Measurements from ENCODE around the gene GM2A.
"Not testable (repeated sequence)": the region's sequence is repeated elsewhere in the genome, so short reads cannot be mapped to it uniquely, and the experiment has no call there.

GM2A gene

DNA sequence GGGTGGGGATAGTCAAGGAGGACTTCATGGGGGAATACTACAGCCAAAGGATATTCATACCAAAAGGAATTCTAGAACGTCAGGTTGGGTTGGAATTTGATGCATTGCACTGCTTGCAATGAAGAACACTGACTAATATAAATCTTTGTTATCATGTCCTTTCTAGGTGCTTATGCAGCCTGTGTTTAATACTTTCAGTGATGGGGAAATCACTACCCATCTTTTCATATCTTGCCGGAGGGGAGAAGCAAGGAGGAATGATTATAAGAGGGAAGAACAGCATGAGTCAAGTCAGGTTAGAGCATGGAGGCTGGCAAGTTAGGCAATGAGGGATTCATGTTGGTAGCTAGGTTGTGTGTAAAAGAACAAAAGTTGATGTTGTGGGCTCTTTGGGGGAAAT lies 24.0 kb upstream of the GM2A start:
- DNase-seq (ENCODE audit: low read depth): no peak

DNA sequence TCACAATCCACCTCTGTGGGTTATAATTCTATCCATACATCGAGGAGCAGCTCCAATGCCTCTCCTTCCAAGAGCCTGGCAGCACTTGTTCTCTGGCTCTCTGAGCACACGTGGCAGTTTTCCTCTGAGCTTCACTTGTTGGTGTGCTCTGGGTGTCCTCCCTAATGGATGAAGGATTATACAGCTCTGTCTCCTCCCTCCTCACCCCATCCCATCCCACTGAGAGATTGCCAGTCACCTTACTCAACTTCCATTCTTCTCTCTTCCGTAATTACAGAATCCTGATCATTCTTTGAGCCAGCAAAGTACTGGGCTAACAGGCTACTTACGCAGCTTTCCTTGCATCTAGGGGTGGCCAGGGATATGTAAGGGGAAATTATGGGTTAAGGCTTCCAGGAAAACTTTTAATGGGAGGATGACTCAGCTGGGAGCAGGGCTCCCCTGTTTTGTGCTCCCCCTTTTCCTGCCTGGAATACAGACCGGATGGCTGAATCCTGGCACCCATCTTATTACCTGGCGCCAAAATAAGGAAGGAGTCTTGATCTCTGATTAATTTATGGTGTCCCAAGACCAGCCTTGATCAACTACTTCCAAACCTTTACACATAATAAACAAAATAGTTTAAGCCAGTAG lies 22.8 kb upstream of the GM2A start:
- DNase-seq (ENCODE audit: low read depth): no peak

DNA sequence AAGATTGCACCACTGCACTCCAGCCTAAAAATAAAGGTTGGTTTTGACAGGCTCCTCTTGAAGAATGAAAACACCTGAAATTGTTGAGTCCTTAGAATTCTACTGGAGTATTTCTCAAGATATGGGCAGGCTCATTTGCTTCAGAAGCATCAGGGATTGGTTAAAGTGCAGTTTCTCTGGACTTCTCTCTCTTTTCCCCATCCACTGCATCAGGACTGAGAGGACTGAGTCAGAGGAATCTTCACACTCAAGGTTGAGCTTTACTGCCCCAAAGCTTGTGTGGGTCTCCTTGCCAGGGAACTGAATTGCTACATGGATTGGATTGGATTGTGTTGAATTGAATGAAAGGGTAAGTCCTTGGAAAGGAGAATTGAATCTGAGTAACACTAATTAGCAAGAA lies 21.6 kb upstream of the GM2A start:
- DNase-seq (ENCODE audit: low read depth): no peak

DNA sequence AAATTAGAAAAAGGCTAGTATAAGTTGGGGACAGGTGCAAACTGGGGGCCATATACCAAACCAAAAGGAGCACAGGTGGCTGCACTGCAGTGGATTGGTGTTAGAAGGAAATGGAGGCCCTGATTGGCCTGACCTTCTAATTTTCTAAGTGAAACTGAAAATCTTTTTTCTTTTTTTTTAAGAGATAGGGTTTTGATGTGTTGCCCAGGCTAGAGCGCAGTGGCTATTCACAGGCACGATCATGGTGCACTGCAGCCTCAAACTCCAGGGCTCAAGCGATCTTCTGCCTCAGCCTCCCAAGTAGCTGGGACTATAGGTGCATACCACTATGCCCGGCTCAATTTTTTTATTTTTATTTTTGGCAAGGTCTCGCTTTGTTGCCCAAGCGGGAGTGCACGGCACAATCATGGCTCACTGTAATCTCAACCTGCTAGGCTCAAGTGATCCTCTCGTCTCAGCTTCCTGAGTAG lies 19.3 kb upstream of the GM2A start:
- DNase-seq (ENCODE audit: low read depth): no peak

DNA sequence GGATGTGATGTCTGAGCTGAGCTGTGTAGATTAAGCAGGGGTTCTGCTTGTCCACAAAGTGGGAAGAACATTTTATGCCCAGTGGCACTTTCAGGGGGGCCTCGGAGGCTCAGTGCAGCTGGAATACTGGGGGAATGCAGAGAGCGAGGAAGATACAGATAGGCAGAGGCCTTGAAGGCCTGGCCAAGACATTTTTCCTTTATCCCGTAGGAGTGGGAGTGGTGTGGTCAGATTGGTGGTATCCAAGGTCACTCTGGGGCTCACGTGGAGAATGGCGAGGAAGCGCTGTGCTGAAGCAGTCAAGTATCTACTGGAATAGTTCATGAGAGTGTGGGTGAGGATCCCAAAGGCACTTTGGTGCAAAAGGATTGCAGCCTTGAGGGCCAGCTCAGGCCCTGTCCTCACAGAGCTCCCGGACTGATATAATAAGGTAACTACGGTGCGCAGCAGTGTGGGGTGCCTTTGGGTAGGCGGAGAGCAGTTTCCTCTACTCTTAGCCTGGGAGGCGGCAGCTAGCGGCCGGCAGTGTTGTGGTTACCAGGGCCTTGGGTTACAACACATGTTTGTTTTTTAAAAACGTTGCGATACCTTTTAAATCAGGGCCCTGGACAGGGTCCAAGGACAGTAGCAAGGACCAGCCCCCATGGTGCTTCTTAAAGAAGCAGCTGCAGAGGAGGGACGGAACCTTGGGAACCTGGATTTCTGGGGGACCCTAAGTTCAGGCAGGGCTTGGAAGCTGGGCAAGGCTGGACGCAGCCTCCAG lies 18.3 kb upstream of the GM2A start:
- DNase-seq (ENCODE audit: low read depth): no peak

DNA sequence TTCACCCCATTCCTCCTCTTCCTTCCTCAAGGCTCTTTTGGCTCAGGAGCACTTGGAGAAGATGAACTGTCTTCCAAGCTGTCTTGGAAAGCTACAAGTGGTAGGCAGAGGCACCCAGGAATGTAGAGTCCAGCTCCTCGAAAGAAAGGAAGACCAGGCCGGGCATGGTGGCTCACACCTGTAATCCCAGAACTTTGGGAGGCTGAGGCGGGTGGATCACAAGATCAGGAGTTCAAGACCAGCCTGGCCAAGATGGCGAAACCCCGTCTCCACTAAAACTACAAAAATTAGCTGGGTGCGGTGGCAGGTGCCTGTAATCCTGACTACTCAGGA lies 17.8 kb upstream of the GM2A start:
- not testable (repeated sequence) for DNase-seq (ENCODE audit: low read depth)

DNA sequence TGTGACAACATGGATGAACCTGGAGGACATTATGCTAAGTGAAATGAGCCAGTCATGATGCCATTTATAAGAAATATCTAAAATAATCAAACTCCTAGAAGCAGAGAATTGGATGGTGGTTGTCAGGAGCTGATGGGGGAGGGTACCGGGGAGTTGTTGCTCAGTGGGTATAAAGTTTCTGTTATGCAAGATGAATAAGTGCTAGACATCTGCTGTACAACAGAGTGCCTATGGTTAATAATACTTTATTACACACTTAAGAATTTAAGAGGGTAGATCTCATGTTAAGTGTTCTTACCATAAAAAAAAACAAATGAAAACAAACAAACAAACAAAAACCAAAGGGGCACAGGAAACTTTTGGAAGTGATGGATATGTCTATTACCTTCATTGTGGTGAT lies 16.1 kb upstream of the GM2A start:
- DNase-seq (ENCODE audit: low read depth): no peak

DNA sequence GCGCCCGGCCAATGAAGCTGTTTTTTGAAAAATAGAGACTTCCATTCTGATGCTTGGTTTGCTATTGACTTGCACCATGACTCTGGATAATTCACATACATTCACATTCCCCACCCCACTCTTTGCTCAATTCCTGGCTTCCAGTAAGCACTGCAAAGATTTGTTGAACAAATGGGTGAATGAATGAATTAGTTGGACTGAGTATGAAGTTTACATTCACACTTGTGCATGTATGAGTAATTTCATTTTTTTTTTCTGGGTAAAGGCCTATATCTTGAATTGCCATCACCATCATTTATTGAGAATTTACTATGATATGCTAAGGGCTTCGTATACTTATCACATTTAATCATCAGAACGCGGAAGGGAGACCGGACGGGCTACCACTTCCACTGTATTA lies 15.3 kb upstream of the GM2A start:
- no peak for DNase-seq (ENCODE audit: low read depth)

DNA sequence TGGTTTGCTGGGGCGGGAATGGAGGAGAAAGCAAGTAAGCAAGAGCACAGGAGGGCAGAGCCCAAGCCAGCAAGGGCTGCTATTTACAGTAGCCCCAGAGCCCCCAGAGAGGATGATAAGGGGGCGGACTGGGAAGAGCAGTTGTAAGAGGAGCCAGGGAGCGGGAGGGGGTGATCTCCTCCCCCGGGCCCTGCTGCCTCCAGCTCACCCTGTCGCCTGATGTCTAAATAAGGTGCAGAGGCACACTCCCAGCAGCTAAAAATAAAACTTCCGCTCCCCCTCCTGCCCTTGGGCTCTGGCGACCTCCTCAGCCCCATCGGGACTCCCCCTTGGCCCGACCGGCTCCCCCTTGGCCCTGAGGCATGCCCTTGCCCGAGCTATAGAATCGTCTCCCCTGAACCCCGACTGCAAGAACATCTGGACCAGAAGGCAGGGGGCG lies 14.7 kb upstream of the GM2A start:
- DNase-seq (ENCODE audit: low read depth): no peak

DNA sequence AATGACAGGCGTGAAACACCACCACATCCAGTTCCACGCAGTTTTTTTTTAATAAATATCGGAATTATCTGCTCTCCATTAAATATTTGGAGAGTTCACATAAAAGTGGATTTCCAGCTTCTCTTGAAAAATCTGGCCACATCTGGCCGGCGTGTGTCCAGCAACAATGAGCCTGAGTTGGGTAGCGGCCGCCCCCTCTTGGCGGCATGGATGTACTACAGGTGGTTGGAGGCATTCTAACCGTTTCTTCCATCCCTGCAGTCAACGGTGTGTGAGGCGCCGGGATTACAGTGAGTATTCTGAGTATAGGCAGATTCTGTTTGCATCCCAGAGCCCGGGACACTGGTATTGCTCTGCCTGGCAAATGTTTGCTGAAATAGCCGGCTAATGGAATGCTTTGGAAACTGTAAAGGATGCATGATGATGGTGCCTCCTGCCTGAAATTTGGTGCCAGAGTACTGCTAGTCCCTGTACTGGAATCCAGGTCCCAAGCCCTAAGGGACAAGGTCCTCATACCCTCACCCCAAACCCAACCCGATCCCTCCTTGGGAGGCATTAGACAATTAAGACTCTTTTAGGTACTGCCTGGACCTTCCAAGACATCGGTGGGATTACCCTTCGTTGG lies 13.6 kb upstream of the GM2A start:
- peak; percentile 45 for DNase-seq (ENCODE audit: low read depth)

DNA sequence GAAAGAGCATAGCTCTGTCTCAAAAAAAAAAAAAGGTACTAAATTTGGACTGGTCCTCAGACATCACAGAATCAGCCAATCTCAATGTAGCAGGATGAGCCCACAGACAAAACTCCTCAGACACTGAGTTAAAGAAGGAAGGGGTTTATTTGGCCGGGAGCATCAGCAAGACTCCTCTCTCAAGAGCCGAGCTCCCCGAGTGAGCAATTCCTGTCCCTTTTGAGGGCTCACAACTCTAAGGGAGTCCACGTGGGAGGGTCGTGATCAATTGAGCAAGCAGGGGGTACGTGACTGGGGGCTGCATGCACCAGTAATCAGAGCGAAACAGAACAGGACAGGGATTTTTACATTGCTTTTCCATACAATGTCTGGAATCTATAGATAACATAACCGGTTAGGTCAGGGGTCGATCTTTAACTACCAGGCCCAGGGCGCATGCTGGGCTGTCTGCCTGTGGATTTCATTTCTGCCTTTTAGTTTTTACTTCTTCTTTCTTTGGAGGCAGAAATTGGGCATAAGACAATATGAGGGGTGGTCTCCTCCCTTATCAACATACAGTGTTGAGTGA lies 12.6 kb upstream of the GM2A start:
- DNase-seq (ENCODE audit: low read depth): not testable (repeated sequence)

DNA sequence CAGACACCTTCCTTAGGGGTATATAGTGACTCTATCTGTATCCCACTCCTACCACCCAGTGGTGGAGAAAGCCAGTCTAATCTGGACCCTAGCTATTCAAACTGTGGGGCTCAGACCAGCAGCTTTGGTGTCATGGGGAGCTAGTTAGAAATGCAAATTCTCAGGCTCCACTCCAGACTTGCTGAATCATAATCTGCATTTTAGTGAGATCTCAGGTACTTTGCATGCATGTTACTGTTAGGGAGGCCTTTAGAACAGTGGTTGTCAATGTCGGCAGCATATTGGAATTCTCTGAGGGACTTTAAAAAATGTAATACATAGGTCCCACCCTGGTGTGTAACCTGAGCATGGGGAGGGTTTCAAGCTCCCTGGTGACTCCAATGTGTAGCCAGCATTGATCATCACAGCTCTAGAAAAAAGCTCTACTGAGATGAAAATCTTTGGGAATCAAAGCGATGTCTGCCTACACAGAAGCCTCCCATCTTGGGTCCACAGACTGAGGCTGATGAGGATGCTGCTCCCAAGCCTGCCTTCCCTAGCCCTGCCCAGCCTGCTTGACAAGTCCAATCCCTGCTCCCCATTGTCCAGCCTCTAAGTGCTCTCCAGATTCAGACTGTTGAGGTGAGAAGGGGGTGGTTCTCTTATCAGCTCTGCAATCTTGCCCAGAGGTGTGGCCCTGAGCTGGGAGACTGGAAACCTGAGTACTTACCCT lies 11.9 kb upstream of the GM2A start:
- no peak for DNase-seq (ENCODE audit: low read depth)

DNA sequence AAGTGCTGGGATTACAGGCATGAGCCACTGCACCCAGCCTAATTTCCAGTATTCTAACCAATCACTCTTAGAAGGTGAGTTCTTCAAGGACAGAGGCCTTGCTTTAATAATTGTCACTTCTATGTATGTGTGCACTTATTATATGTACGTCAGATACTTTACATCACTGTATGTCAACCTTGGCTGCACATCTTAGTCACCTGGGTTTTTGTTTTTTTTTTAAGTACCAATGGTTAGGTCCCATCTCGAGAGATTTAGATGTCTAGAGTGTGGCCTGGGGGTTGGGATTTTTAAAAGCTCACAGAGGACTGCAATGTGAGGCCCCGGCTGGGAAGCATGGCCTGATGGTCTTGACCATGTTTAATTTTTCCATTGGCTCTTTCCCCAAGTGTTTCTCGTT lies 9.9 kb upstream of the GM2A start:
- no peak for DNase-seq (ENCODE audit: low read depth)

DNA sequence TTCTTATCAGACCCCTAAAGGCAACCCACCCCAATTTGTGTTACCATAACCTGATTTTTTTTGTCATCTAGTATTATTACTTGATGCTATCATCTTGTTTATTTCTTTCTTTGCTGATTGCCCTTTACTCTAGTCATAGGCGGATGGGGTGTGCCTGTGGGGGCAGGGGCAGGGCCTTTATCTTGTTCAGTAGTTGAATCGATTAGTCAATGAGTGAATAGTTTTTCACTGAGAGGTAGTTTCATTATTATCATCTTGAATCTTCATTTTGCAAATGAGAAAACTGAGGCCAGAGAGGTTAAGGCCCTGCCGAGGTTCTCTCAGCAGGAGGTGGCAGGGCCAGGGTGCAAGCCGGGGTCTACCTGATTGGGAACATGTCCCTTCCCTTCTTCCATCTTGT lies 9.4 kb upstream of the GM2A start:
- DNase-seq (ENCODE audit: low read depth): no peak

DNA sequence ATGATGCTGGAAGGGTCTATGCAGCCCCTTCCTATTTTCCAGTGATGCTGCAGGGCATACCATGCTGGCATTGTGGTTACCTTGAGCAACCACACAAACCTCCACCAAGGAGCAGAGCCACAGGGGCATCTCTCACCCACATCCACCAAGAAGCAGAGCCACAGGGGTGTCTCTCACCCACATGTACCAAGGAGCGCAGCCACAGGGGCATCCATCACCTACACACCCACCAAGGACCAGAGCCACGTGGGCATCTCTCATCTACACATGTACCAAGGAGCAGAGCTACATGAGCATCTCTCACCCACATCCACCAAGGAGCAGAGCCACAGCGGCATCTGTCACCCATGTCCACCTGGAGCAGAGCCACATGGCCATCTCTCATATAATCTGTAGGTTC lies 8.8 kb upstream of the GM2A start:
- DNase-seq (ENCODE audit: low read depth): no peak

DNA sequence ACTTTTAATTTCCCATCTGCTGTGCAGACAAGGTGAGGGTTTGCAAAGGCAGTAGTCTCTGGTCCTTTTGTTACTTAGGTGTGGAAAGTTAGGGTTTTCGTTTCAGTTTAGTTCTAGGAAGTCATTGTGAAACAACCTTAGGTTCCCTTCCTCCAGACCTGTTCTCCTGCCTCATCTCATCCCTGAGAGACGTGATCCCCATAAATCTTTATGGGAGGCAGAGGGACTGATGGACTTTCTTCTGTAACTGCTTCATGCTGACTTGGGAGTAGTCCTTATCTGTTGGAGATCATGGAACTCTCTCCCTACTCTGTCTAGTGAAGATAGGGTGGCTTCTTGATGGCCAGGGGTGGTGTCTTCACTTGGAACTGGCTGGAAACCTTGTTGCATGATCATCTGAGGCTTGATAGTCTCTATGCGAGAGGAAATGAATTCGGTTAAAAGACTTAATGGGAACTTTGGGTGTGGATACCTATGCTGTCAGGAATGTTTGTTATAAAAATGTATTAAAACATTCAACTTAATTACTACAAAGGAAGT lies 7.2 kb upstream of the GM2A start:
- DNase-seq (ENCODE audit: low read depth): no peak

DNA sequence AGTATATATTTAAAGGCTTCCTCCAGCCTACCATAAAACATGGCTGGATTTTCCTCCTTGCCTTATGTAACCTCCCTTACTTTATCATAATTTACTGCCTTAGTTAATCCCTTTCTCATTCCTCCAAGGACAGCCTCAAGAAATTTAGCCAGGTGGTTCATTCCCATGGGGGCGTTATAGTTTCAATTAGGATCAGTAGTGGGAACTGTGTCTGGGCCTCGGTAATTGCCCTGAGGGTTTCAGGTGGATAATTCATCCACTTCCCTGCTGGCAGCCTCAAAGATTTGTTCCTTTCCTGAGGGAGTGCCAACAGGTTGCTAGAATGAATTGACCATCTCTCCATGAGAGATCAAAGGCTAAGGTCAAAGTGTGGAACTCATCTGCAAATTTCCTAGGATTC lies 4.3 kb upstream of the GM2A start:
- DNase-seq (ENCODE audit: low read depth): no peak

DNA sequence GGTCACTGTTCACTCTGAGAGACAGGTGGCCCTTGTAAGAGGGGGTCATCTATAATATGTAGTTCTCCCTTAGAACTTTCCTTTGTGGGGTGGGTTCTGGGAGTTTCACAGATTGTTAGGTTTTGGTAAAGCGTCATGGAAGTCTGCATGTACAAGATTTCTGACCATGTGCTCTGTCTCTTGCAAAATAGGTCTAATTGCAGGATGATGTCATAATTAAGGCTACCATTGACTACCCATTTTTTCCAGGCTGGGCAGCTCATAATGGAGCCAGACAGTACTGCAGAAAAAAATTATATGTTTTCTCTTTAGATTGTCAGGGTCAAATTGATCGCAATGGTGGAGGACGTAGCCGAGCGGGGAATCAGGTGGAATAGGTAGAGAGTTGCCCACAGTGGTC lies 3.7 kb upstream of the GM2A start:
- no peak for DNase-seq (ENCODE audit: low read depth)

DNA sequence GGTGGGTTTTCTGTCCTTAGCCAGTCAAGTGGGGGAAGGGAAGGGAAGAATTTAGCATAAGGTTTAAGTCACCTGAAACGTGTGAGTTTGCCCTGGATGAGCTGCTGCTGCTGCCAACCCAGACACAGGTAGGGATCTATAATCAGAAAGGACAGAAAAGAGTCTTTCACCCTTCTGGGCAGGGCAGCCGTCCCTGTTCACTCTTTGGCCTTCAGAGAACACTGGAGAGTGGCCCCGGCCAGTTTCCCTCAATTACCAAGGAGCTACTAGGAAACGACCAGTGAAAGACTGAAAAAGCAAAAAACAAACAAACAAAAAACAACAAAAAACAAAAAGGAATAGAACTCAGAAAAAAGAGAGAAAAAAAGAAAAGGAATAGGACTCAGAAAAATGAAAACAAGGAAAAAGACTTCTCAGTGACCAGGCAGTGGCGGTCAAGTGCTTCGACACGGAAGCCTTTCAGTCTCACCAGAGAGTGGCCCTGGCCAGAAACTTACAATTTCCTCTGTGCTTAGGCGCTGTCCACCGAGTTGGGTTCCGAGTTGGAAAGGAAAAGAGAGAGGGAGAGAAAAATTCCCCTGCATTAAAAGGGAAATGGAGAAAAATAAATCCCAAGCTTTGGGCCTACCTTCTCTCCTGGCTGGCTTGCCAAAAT lies 2.5 kb upstream of the GM2A start:
- no peak for DNase-seq (ENCODE audit: low read depth)

DNA sequence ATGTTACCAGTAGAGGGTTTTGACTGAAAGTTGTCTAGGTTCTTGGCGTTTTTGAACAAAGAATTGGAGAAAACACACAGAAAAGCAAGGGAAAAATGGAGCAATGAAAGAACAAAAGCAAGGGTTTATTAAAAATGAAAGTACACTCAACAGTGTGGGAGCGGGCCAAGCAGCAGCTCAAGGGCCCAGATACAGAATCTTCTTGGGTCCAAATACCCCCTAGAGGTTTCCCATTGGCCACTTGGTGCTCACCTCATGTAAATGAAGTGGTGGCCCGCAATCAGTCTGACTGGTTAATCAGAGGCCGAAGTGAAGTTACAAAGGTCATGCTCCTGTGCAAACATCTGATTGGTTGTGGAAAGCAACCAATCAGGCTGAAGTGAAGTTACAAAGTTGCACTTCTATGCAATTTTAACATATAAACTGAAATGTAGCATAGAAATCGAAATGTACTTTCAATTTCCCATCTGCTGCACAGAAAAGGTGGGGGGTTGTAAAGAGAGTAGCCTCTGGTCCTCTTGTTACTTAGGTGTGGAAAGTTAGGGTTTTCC lies 1.9 kb upstream of the GM2A start:
- DNase-seq (ENCODE audit: low read depth): no peak

DNA sequence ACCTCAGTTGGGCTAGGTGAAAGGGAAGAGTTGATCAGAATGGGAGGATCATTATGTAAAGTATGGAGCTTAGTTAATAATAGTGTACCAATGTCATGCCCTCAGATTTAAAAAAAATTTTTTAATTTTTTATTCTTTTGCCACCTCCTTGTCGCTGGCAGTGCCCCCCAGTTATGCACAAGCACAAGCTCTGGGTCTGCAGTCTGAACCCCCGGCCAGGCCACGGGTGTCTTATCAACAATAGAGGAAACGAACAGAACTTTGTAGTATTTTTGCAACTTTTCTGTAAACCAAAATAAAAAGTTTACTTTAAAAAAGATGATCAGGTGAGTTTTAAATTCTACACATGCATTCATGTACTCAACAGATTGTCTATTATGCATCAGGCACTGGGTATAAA lies 1.4 kb upstream of the GM2A start:
- no peak for DNase-seq (ENCODE audit: low read depth)

DNA sequence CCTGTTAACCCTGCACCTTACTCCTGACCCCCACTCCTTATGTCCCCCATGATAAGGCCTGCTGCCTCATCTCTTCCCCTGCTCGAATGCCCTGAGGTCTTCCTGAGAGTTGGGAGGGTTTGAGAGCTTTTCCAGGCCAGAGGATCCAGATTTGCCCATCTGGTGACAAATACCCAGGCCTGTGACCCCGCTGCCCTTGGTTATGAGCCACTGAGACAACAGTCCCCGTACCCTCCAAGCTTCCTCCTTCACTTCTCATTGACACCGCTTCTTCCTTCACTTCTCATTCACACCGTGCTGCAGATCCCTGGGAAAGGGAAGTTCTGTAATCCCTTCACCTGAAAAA lies 593 bp downstream of the GM2A start:
- DNase-seq (ENCODE audit: low read depth): no peak
